Jurkat, Clone E6-1 (cell line): ENCODE results near the gene KCP.
"Not testable (repeated sequence)": the region's sequence is repeated elsewhere in the genome, so short reads cannot be mapped to it uniquely, and the experiment has no call there.

Experiments used
- DNase-seq: peaks from one replicate; pipeline ENCODE4 v3.0.0-alpha.2; 2011; ENCODE audit warnings: low read depth, low spot score
- H3K4me3 ChIP-seq: 2 replicates; pipeline ENCODE4 v1.5.1; 2011; ENCODE audit warnings: mild to moderate bottlenecking, low read length, control low read depth, moderate library complexity

The KCP gene

GRCh38 chr7:128924707-128925588 lies 14.4 kb upstream of the KCP start:
- no peak for DNase-seq
- H3K4me3 ChIP-seq: no peak overlapping the region

GRCh38 chr7:128923411-128923800 lies 12.9 kb upstream of the KCP start:
- H3K4me3 ChIP-seq: no peak overlapping the region
- no peak for DNase-seq

GRCh38 chr7:128922496-128923410 lies 12.2 kb upstream of the KCP start:
- no peak overlapping the region for H3K4me3 ChIP-seq
- DNase-seq: no peak

GRCh38 chr7:128921866-128922440 lies 11.4 kb upstream of the KCP start:
- H3K4me3 ChIP-seq: no peak overlapping the region
- no peak for DNase-seq

GRCh38 chr7:128920913-128921582 lies 10.5 kb upstream of the KCP start:
- DNase-seq: no peak
- H3K4me3 ChIP-seq: no peak overlapping the region

GRCh38 chr7:128919881-128920799 lies 9.6 kb upstream of the KCP start:
- H3K4me3 ChIP-seq: no peak overlapping the region
- DNase-seq: no peak

DNA sequence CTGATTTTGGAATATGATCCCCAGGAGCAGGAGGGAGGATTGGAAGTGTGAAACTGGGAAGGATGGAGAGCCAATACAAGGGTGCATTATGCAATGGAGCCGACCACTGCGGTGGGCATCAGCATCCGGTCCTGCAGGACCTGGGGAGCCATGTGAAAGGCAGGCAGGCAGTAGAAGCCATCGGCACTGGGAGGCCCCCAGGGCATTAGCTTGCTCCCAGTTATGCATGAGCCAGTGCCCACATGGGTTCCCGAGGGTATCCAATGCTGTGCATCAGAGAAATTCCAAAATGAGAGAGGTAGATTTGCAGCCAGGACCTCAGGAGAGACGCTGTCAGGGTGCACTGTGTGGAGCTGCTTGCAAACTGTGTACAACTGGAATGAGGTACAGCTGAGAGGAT lies 8.7 kb upstream of the KCP start:
- no peak for DNase-seq
- no peak overlapping the region for H3K4me3 ChIP-seq

- DNase-seq: no peak
- no peak overlapping the region for H3K4me3 ChIP-seq
Measured at GRCh38 chr7:128918016-128918665, 7.6 kb upstream of the KCP start.

- no peak overlapping the region for H3K4me3 ChIP-seq
- DNase-seq: no peak
Measured at GRCh38 chr7:128917122-128917521, 6.6 kb upstream of the KCP start.

- no peak for DNase-seq
Measured at GRCh38 chr7:128916643-128916915, 6.1 kb upstream of the KCP start.

DNA sequence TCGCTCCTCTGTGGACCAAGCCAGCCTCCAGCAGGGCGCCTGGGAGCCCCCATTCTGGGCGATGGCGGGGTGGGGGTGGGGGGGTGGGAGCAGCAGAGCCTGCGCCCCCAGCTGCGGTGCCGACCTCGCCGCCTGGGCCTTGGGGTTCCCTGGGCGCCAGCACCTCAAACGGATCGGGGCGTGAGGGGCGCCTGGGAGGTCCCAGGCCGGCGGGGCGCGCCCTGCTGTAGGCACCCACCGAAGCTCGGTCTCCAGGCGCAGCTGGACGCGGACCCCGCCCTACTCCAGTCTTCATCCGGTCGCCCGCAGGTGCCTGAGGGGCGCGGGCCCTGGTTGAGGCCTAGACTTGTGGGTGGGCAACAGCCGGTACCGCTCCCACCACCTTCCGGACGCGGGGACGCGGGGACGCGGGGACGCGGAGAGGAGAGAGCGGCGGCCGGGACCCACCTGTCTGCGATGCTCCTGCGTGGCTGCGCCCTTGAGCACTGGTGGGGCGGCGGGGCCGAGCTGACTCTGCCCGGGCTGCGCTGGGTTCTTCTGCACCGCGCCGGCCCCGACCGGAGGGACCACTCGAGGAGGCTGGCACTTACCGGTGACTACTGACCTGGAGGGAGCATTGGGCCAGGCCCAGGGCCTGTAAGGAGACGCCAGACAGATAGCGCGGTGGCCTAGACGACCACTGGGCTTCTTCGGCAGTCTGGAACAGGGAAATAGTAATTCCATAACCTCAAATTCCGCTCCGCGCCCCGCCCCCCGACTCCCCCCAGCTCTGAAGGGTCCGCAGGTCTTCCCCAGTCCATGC lies 5.5 kb upstream of the KCP start:
- no peak overlapping the region for H3K4me3 ChIP-seq
- DNase-seq: no peak

More at GRCh38 chr7:128916643-128916915, 6.1 kb upstream of the KCP start:
- H3K4me3 ChIP-seq: no peak overlapping the region

- H3K4me3 ChIP-seq: no peak overlapping the region
- no peak for DNase-seq
Measured at GRCh38 chr7:128915271-128915819, 4.8 kb upstream of the KCP start.

DNA sequence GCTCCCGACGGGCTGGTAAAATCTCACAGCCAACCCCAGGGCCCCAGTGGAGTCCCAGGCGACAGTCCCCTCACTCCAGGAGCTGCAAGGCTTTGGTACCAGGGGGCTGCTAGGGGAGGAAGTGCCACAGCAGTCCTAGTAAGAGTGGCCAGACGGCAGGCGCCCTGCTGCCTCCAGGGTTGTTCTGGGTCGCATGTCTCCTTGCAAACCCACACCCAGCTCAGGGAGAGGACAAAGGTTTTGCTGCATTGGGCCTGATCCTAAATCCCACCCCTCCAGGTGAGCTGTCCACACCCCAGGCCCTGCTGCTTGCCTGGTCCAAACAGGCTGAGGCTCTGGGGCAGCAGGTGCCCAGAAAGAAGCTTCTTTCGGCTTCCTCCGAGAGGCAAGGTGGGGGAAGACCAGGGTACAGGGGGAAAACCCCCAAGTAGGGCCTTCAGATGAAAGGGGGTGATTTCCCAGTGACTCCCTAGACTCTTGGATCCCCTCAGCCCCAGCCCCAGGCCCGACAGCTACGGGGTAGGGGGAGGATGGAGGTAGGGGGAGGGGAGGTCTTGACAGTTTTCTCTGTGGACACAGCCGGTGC lies 4.2 kb upstream of the KCP start:
- H3K4me3 ChIP-seq: no peak overlapping the region
- DNase-seq: no peak

DNA sequence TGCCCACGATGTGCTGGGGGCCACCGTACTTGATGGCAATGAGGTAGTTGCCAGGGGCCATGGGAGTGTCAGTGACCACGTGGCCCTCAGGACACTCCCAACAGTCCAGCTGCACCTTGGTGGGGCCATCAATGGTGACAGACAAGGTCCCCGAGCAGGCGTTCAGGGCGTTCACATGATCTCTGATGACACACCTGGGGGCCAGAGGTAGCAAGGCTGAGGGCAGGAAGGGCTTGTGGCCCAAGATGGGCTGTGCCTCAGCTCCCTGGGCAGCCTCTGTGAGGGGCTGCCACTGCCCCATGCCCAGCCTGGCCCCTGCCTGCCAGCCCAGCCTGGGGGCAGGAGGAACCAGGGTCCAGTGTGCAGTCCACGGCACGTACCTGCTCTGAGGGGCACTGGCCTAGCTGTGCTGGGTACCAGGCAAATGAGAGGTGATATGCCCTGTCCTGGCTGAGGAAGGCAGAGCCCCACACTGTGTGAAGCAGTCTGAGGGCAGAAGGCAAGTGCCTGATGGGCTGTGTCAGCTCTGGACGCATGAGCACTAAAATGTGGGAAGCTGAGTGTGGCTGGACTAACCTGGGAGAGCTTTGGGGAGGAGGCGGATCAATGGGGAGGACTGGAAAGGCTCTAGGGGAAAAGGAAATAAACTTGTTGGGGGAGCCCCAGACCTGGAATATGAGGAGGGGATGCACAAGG lies 3.5 kb upstream of the KCP start:
- DNase-seq: no peak
- no peak overlapping the region for H3K4me3 ChIP-seq

GRCh38 chr7:128912709-128913495 lies 2.4 kb upstream of the KCP start:
- not testable (repeated sequence) for DNase-seq

More at GRCh38 chr7:128912709-128913495, 2.4 kb upstream of the KCP start:
- not testable (repeated sequence) for H3K4me3 ChIP-seq
